BLaER1 (cell line): Measurements from ENCODE around the gene HNRNPA1L2.

Source experiments
- H3K27ac ChIP-seq: shearing (Covaris generic); formaldehyde crosslinking; 2 replicates; pipeline ENCODE4 v1.8.1; 2022
- H3K27me3 ChIP-seq: shearing (Covaris generic); formaldehyde crosslinking; 2 replicates; pipeline ENCODE4 v1.8.1; 2022
- H3K36me3 ChIP-seq: shearing (Covaris generic); formaldehyde crosslinking; 2 replicates; pipeline ENCODE4 v1.8.1; 2022
- H3K4me1 ChIP-seq: shearing (Covaris generic); formaldehyde crosslinking; 2 replicates; pipeline ENCODE4 v1.8.1; 2022
- H3K4me2 ChIP-seq: shearing (Covaris generic); formaldehyde crosslinking; 2 replicates; pipeline ENCODE4 v1.8.1; 2022
- H3K4me3 ChIP-seq: shearing (Covaris generic); formaldehyde crosslinking; 2 replicates; pipeline ENCODE4 v1.8.1; 2022
- H3K9ac ChIP-seq: shearing (Covaris generic); formaldehyde crosslinking; 2 replicates; pipeline ENCODE4 v1.8.1; 2022
- H3K9me3 ChIP-seq: shearing (Covaris generic); formaldehyde crosslinking; 2 replicates; pipeline ENCODE4 v1.8.1; 2022
- H4K20me1 ChIP-seq: shearing (Covaris generic); formaldehyde crosslinking; 2 replicates; pipeline ENCODE4 v1.8.1; 2022
- Cebpa-rat ChIP-seq: shearing (Covaris generic); IDR thresholded peaks from 2 replicates; pipeline ENCODE4 v1.8.1; 2022

HNRNPA1L2 gene

GRCh38 chr13:52686376-52686775, 44.1 kb downstream of the HNRNPA1L2 start:
- no peaks in the 10 kb centered on the region for H3K9me3 ChIP-seq
- peaks cover 7% of the 10 kb centered on the region for H3K4me1 ChIP-seq
- H4K20me1 ChIP-seq = no peaks in the 10 kb centered on the region
- no peak overlapping the region for H3K4me3 ChIP-seq
- H3K4me2 ChIP-seq = no peak overlapping the region
- no peak for TF ChIP-seq Cebpa-rat
- H3K36me3 ChIP-seq = peaks cover 56% of the 10 kb centered on the region
- H3K9ac ChIP-seq = no peak overlapping the region
- H3K27ac ChIP-seq = no peak overlapping the region
- no peaks in the 10 kb centered on the region for H3K27me3 ChIP-seq
